Amniotic epithelial cell (primary cell): ENCODE results near the gene LGR6.
"Not testable (repeated sequence)": the region's sequence is repeated elsewhere in the genome, so short reads cannot be mapped to it uniquely, and the experiment has no call there.

ENCODE experiments used
- DNase-seq: peaks from one replicate; pipeline ENCODE4 v3.0.0-alpha.2; 2010; ENCODE audit warnings: low read depth

Gene LGR6, protein sequence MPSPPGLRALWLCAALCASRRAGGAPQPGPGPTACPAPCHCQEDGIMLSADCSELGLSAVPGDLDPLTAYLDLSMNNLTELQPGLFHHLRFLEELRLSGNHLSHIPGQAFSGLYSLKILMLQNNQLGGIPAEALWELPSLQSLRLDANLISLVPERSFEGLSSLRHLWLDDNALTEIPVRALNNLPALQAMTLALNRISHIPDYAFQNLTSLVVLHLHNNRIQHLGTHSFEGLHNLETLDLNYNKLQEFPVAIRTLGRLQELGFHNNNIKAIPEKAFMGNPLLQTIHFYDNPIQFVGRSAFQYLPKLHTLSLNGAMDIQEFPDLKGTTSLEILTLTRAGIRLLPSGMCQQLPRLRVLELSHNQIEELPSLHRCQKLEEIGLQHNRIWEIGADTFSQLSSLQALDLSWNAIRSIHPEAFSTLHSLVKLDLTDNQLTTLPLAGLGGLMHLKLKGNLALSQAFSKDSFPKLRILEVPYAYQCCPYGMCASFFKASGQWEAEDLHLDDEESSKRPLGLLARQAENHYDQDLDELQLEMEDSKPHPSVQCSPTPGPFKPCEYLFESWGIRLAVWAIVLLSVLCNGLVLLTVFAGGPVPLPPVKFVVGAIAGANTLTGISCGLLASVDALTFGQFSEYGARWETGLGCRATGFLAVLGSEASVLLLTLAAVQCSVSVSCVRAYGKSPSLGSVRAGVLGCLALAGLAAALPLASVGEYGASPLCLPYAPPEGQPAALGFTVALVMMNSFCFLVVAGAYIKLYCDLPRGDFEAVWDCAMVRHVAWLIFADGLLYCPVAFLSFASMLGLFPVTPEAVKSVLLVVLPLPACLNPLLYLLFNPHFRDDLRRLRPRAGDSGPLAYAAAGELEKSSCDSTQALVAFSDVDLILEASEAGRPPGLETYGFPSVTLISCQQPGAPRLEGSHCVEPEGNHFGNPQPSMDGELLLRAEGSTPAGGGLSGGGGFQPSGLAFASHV

DNA sequence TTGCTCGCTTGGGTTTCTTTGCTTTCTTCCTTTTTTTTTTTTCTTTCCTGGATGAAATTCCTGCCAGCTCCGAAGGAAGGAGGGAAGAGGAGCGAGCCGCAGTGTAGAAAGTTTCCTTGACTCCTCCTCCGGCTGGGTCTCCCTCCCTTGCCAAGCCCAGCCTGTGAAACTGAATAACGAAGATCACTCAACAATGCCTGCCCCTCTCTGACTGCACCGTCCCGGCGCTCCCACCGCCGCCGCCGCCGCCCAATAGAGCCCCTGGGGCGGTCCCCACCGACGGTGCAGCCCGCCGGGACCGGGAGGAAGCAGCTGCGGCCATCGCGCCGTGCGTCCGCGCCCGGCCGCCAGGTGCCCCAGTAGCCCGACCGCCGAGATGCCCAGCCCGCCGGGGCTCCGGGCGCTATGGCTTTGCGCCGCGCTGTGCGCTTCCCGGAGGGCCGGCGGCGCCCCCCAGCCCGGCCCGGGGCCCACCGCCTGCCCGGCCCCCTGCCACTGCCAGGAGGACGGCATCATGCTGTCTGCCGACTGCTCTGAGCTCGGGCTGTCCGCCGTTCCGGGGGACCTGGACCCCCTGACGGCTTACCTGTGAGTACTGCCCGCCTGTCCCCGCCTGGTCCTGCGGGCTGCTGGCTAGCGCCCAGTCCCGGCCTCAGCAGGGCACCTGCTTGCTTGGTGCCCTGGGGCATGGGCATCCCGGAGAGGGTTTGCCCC, at the start of gene LGR6:
Gene LGR6 (plus strand): TSS at position 186 of the 714 bp plus-strand sequence. CDS start 191 bp downstream, at position 377.
- no peak for DNase-seq

- DNase-seq, result no peak
Observed at GRCh38 chr1:202144402-202145067, 49.1 kb upstream of the LGR6 start, which contains the start of gene ARL8A. Gene ARL8A (minus strand): TSS chr1:202144737. CDS start chr1:202144572, 165 bp downstream.

GRCh38 chr1:202145068-202145743, 48.4 kb upstream of the LGR6 start:
- DNase-seq, result no peak

DNA sequence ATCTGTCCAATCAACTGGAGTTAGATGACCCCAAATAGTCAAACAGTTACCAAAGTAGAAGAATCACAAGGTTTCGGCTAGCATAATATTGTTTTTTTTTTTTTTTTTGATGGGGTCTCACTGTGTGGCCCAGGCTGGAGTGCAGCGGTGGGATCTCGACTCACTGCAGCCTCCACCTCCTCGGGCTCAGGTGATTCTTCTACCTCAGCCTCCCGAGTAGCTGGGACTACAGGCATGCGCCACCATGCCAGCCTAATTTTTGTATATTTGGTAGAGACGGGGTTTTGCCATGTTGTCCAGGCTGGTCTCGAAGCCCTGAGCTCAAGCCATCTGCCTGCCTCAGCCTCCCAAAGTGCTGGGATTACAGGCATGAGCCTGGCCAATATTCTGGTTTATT, 47.9 kb upstream of the LGR6 start:
- DNase-seq, result not testable (repeated sequence)

GRCh38 chr1:202146279-202146678, 47.3 kb upstream of the LGR6 start:
- no peak for DNase-seq

- DNase-seq, result no peak
Observed at GRCh38 chr1:202146993-202147392, 46.6 kb upstream of the LGR6 start.

DNA sequence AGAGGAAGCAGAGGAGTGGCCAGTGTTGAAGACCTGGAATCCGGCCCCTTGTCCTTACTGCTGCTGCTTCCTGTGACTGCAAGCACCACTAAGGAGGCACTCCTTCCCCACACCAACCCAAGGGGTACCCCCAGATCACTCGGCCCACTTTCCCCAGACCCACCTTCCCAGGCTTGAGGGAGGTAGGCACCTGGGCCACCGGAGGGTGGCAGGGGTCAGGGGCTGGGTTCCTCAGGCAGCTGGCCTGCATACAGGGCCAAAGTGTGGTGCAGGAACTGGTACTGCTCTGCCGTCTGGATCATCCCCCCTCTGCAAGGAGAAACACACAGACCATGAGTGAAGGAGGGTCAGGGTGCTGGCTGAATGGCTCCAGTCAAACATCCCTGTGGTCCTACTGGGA, 45.2 kb upstream of the LGR6 start:
- no peak for DNase-seq

DNA sequence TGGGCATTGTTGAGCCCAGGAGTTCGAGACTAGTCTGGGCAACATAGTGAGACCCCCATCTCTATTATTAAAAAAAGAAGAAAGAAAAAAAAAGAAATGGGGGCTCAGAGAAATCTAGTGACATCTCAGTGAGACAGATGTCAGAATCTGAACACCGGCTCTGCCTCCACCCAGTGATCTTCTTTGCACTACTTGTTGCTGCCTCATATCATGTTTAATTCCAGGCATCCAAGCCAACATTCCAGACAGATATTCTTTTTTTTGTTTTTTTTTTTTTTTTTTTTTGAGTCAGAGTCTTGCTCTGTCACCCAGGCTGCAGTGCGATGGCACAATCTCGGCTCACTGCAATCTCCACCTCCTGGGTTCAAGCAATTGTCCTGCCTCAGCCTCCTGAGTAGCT, 44.0 kb upstream of the LGR6 start:
- no peak for DNase-seq

GRCh38 chr1:202150187-202150586, 43.4 kb upstream of the LGR6 start:
- DNase-seq, result no peak

- no peak for DNase-seq
Observed at GRCh38 chr1:202150602-202151001, 43.0 kb upstream of the LGR6 start.

GRCh38 chr1:202151045-202151444, 42.6 kb upstream of the LGR6 start:
- DNase-seq, result no peak

- DNase-seq, result no peak
Observed at GRCh38 chr1:202152399-202152798, 41.2 kb upstream of the LGR6 start.

DNA sequence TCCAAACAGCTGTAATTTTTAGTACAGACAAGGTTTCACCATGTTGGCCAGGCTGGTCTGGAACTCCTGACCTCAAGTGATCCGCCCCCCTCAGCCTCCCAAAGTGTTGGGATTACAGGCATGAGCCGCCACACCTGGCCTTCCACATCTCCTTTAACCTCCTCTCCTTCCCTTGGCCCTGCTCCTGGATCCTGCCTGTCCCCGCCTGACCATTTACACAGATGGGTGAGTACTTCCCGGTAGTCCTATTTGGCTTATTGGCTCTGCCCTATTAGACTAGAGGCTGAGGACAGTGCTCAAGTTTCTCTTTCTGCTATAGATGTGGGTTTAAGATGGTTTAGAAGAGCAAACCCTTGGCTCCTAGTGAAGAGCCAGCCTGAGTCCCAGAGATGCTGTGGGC, 40.3 kb upstream of the LGR6 start:
- no peak for DNase-seq

DNA sequence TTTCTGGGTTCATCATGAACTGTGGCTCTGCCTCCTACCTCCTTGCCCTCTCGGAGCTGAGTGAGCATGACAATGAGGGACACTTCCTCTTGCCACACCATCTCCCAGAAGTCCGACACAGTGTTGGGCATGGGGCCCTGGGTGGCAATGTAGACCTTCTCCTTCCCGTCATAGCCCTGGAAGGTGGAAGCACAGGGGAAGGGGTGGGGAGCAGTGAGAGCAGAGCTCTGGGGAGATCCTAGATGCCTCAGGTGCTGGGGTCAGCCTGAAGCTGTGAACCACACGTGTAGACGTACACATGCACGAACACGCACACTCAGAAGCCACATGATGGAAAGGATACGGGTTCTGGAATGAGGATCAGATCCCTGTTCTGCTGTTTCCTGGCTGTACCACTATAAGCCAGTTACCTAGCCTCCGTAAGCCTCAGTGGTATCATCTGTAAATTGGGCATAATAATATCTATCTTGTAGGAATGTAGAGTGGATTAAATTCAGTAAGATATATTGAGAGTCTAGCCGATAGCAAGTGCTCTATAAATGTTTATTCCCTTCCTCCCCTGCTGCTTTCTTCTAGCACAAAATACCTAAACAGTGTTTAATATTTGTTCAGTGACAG, 39.3 kb upstream of the LGR6 start:
- DNase-seq, result no peak

DNA sequence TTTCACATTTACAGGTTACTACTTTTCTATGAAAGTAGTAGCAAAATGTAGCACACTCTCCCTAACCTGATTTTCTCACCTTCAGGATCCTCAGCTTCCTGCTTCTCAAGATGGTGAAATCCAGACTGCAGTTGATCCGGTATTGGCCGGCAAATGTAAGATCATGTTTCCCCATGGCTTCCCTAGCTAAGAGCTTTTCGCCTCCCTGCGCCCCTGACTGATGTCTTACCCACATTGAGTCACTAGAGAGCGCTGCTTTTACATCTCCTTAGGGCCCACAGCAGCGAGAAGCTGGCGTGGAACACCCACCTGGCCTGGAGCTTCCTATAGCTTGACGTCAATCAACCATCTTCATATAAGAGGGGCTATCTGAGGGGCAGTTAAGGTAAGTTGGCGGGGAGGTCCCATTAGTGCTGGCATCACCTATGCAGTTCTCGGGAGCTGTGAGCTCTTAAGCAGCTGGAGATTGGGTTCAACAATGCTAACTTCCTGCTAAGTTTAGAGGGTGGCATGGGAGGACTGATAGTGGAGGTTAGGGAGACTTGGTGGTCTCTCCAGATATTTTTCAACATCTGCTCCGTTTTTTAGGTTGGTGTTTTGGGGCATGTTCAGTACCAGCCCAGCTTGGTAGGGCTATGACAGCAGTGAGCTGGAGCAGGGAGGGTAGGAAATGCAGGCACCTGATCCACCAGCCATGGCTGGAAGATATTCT, 38.7 kb upstream of the LGR6 start:
- DNase-seq, result peak; percentile 86

GRCh38 chr1:202155478-202156021, 38.0 kb upstream of the LGR6 start:
- peak; percentile 64 for DNase-seq

DNA sequence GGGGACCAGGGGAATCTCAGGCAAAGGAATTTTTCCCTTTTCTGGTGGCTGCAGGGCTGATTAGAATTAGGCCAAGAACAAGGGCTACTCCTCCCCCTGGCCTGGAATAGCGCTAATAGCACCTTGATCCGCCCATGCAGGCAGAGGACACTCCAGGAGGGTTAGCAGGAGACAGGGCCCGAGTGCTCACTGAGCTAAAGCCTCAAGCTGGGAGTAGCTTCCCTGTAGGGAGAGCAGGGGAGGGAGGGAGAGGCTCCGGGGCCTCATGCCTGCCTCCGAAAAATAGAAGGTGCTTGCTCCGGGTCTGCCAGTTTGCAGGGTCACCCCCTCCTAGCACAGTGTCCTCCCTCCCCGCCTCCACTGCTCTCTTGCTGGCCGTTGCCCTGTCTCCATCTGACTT, 37.0 kb upstream of the LGR6 start:
- no peak for DNase-seq

DNA sequence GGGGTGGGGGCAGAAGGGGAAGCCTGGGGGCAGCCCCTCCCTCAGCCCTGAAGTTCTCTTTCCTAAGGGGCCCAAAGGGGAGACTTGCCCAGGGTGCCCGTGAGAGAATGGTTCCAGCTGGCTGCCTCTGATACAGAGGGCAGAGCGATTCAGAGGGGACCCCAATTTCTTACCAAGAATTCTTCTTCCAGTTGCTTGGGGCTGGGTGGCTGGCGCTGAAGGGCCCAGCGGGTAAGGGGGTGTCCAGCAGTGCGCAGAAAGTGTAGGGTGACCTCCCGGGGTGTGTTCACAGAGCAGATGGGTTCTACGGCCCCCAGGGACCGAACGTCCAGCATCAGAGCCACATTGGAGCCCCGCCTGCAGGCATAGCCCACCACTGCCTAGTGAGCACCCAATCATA, 35.7 kb upstream of the LGR6 start:
- no peak for DNase-seq

- DNase-seq, result no peak
Observed at GRCh38 chr1:202158810-202159533, 34.6 kb upstream of the LGR6 start.
